ENCODE data around the gene ASXL2.

ASXL2 gene

GRCh38 chr2:25744055-25744454 is 134.2 kb downstream of the ASXL2 start:
- no peak overlapping the region for H3K4me3 ChIP-seq (ENCODE audit: low read length)
- H3K9me3 ChIP-seq (replicated peaks; ENCODE audit: low read length) = no peaks in the 10 kb centered on the region
- peaks cover 47% of the 10 kb centered on the region for H3K36me3 ChIP-seq (ENCODE audit: insufficient read depth, low read length)
- H3K9ac ChIP-seq (ENCODE audit: low read depth, low read length) = no peak overlapping the region
- no peaks in the 10 kb centered on the region for H3K27me3 ChIP-seq (ENCODE audit: control insufficient read depth, insufficient read depth, low read length)
- H3K4me1 ChIP-seq (ENCODE audit: control insufficient read depth, insufficient read depth, low read length) = no peaks in the 10 kb centered on the region
- no peak overlapping the region for H3K4me2 ChIP-seq (ENCODE audit: low read length)

- no peaks in the 10 kb centered on the region for H3K9me3 ChIP-seq (replicated peaks; ENCODE audit: low read length)
- no peak overlapping the region for H3K4me3 ChIP-seq (ENCODE audit: low read length)
- no peak overlapping the region for H3K9ac ChIP-seq (ENCODE audit: low read depth, low read length)
- no peak overlapping the region for H3K4me2 ChIP-seq (ENCODE audit: low read length)
- H3K27me3 ChIP-seq (ENCODE audit: control insufficient read depth, insufficient read depth, low read length) = no peaks in the 10 kb centered on the region
- H3K4me1 ChIP-seq (ENCODE audit: control insufficient read depth, insufficient read depth, low read length) = no peaks in the 10 kb centered on the region
- peaks cover 39% of the 10 kb centered on the region for H3K36me3 ChIP-seq (ENCODE audit: insufficient read depth, low read length)
Measured at GRCh38 chr2:25743132-25743830, 135.0 kb downstream of the ASXL2 start.

- no peaks in the 10 kb centered on the region for H3K27me3 ChIP-seq (ENCODE audit: control insufficient read depth, insufficient read depth, low read length)
- H3K4me1 ChIP-seq (ENCODE audit: control insufficient read depth, insufficient read depth, low read length) = no peaks in the 10 kb centered on the region
- no peak overlapping the region for H3K4me2 ChIP-seq (ENCODE audit: low read length)
- H3K9me3 ChIP-seq (replicated peaks; ENCODE audit: low read length) = no peaks in the 10 kb centered on the region
- peaks cover 36% of the 10 kb centered on the region for H3K36me3 ChIP-seq (ENCODE audit: insufficient read depth, low read length)
- no peak overlapping the region for H3K4me3 ChIP-seq (ENCODE audit: low read length)
- no peak overlapping the region for H3K9ac ChIP-seq (ENCODE audit: low read depth, low read length)
Measured at GRCh38 chr2:25742501-25742900, 135.8 kb downstream of the ASXL2 start.

GRCh38 chr2:25740810-25741381 is 137.4 kb downstream of the ASXL2 start:
- no peak overlapping the region for H3K4me3 ChIP-seq (ENCODE audit: low read length)
- H3K9ac ChIP-seq (ENCODE audit: low read depth, low read length) = no peak overlapping the region
- peaks cover 36% of the 10 kb centered on the region for H3K36me3 ChIP-seq (ENCODE audit: insufficient read depth, low read length)
- H3K4me2 ChIP-seq (ENCODE audit: low read length) = no peak overlapping the region
- no peaks in the 10 kb centered on the region for H3K4me1 ChIP-seq (ENCODE audit: control insufficient read depth, insufficient read depth, low read length)
- H3K27me3 ChIP-seq (ENCODE audit: control insufficient read depth, insufficient read depth, low read length) = no peaks in the 10 kb centered on the region
- no peaks in the 10 kb centered on the region for H3K9me3 ChIP-seq (replicated peaks; ENCODE audit: low read length)

GRCh38 chr2:25738383-25739343 is 139.6 kb downstream of the ASXL2 start:
- no peaks in the 10 kb centered on the region for H3K9me3 ChIP-seq (replicated peaks; ENCODE audit: low read length)
- no peak overlapping the region for H3K4me2 ChIP-seq (ENCODE audit: low read length)
- no peaks in the 10 kb centered on the region for H3K27me3 ChIP-seq (ENCODE audit: control insufficient read depth, insufficient read depth, low read length)
- peaks cover 25% of the 10 kb centered on the region for H3K36me3 ChIP-seq (ENCODE audit: insufficient read depth, low read length)
- no peak overlapping the region for H3K4me3 ChIP-seq (ENCODE audit: low read length)
- H3K4me1 ChIP-seq (ENCODE audit: control insufficient read depth, insufficient read depth, low read length) = no peaks in the 10 kb centered on the region
- H3K9ac ChIP-seq (ENCODE audit: low read depth, low read length) = no peak overlapping the region

GRCh38 chr2:25736899-25737515 is 141.3 kb downstream of the ASXL2 start:
- Histone ChIP-seq H3K9me3 (replicated peaks; ENCODE audit: low read length) (no peaks in the 10 kb centered on the region), H3K4me3 (ENCODE audit: low read length) (no peak overlapping the region), H3K36me3 (ENCODE audit: insufficient read depth, low read length) (peaks cover 9% of the 10 kb centered on the region), H3K9ac (ENCODE audit: low read depth, low read length) (no peak overlapping the region), H3K4me2 (ENCODE audit: low read length) (no peak overlapping the region), H3K4me1 (ENCODE audit: control insufficient read depth, insufficient read depth, low read length) (no peaks in the 10 kb centered on the region), H3K27me3 (ENCODE audit: control insufficient read depth, insufficient read depth, low read length) (no peaks in the 10 kb centered on the region)

GRCh38 chr2:25735835-25736234 is 142.5 kb downstream of the ASXL2 start:
- Histone ChIP-seq H3K4me3 (ENCODE audit: low read length) (no peak overlapping the region), H3K4me2 (ENCODE audit: low read length) (no peak overlapping the region)

GRCh38 chr2:25728559-25728958 is 149.7 kb downstream of the ASXL2 start:
- H3K36me3 ChIP-seq (ENCODE audit: insufficient read depth, low read length) = no peaks in the 10 kb centered on the region
- no peak overlapping the region for H3K4me3 ChIP-seq (ENCODE audit: low read length)
- H3K4me2 ChIP-seq (ENCODE audit: low read length) = no peak overlapping the region
- H3K9ac ChIP-seq (ENCODE audit: low read depth, low read length) = no peak overlapping the region
- no peaks in the 10 kb centered on the region for H3K9me3 ChIP-seq (replicated peaks; ENCODE audit: low read length)
- no peaks in the 10 kb centered on the region for H3K4me1 ChIP-seq (ENCODE audit: control insufficient read depth, insufficient read depth, low read length)
- peaks cover 13% of the 10 kb centered on the region for H3K27me3 ChIP-seq (ENCODE audit: control insufficient read depth, insufficient read depth, low read length)

More at GRCh38 chr2:25735835-25736234, 142.5 kb downstream of the ASXL2 start:
- Histone ChIP-seq H3K9ac (ENCODE audit: low read depth, low read length) (no peak overlapping the region), H3K4me1 (ENCODE audit: control insufficient read depth, insufficient read depth, low read length) (no peaks in the 10 kb centered on the region), H3K27me3 (ENCODE audit: control insufficient read depth, insufficient read depth, low read length) (no peaks in the 10 kb centered on the region), H3K36me3 (ENCODE audit: insufficient read depth, low read length) (no peaks in the 10 kb centered on the region), H3K9me3 (replicated peaks; ENCODE audit: low read length) (no peaks in the 10 kb centered on the region)

GRCh38 chr2:25726522-25726921 is 151.8 kb downstream of the ASXL2 start:
- Histone ChIP-seq H3K4me2 (ENCODE audit: low read length) (no peak overlapping the region), H3K4me1 (ENCODE audit: control insufficient read depth, insufficient read depth, low read length) (no peaks in the 10 kb centered on the region), H3K36me3 (ENCODE audit: insufficient read depth, low read length) (no peaks in the 10 kb centered on the region), H3K9ac (ENCODE audit: low read depth, low read length) (no peak overlapping the region), H3K4me3 (ENCODE audit: low read length) (no peak overlapping the region), H3K27me3 (ENCODE audit: control insufficient read depth, insufficient read depth, low read length) (peaks cover 20% of the 10 kb centered on the region), H3K9me3 (replicated peaks; ENCODE audit: low read length) (no peaks in the 10 kb centered on the region)

GRCh38 chr2:25725877-25726276 is 152.4 kb downstream of the ASXL2 start:
- no peak overlapping the region for H3K4me3 ChIP-seq (ENCODE audit: low read length)
- H3K36me3 ChIP-seq (ENCODE audit: insufficient read depth, low read length) = no peaks in the 10 kb centered on the region
- no peaks in the 10 kb centered on the region for H3K4me1 ChIP-seq (ENCODE audit: control insufficient read depth, insufficient read depth, low read length)
- H3K27me3 ChIP-seq (ENCODE audit: control insufficient read depth, insufficient read depth, low read length) = peaks cover 27% of the 10 kb centered on the region
- no peak overlapping the region for H3K4me2 ChIP-seq (ENCODE audit: low read length)
- no peaks in the 10 kb centered on the region for H3K9me3 ChIP-seq (replicated peaks; ENCODE audit: low read length)
- H3K9ac ChIP-seq (ENCODE audit: low read depth, low read length) = no peak overlapping the region

- H3K4me2 ChIP-seq (ENCODE audit: low read length) = no peak overlapping the region
- H3K4me1 ChIP-seq (ENCODE audit: control insufficient read depth, insufficient read depth, low read length) = no peaks in the 10 kb centered on the region
- H3K4me3 ChIP-seq (ENCODE audit: low read length) = no peak overlapping the region
- no peak overlapping the region for H3K9ac ChIP-seq (ENCODE audit: low read depth, low read length)
- H3K36me3 ChIP-seq (ENCODE audit: insufficient read depth, low read length) = no peaks in the 10 kb centered on the region
- no peaks in the 10 kb centered on the region for H3K9me3 ChIP-seq (replicated peaks; ENCODE audit: low read length)
- peaks cover 38% of the 10 kb centered on the region for H3K27me3 ChIP-seq (ENCODE audit: control insufficient read depth, insufficient read depth, low read length)
Measured at GRCh38 chr2:25724756-25725155, 153.5 kb downstream of the ASXL2 start.

All from skeletal muscle satellite cell (primary cell).